LHCN-M2 (cell line): ENCODE measurements around the gene GPR61. TPM values are rescaled to one million over a fixed set of nuclear protein-coding genes. Genes with fewer than 3 reads are reported as not detected.
A peak's percentile ranks its signal among the peaks of the same experiment; 100 is the strongest.

Experiments
- DNase-seq: peaks from one replicate; pipeline ENCODE4 v3.0.0-alpha.2; 2012; ENCODE audit warnings: low read depth
- total RNA-seq: library from RNA; depleted of rRNA; stranded (reverse); fragments of >200 nt; gene quantifications from 2 replicates; pipeline ENCODE4 v1.2.3, GENCODE V29; 2014

Gene GPR61
- total RNA-seq, 1 experiment from 2014 or later = not detected

DNA sequence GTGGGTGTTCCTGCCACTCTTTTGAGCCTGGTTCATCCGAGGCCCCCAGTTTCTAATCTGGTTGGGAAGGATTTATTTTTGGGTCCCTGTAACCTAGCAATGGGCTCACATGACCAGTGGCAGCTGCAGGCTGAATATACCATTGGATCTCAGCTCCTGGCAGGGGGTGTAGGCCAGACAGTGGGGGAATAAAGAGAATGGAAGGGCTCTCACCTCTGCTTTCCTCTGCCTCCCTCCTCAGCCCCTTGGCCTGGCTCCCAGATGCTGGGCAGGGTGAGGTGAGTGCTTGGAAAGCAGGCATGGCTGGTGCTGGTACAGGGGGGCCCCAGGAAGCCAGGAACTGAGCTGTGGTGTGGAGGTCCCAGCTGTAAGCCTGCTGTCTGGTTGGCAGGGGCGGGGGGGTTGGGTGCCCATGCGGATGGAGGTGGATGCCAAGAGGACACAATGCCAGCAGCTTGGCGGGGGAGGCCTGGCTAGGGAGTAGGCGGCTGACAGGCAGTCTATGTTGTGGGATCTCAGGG lies 3.6 kb upstream of the GPR61 start:
- DNase-seq = peak; percentile 51

GRCh38 chr1:109537450-109538178 lies 2.1 kb upstream of the GPR61 start:
- no peak for DNase-seq

DNA sequence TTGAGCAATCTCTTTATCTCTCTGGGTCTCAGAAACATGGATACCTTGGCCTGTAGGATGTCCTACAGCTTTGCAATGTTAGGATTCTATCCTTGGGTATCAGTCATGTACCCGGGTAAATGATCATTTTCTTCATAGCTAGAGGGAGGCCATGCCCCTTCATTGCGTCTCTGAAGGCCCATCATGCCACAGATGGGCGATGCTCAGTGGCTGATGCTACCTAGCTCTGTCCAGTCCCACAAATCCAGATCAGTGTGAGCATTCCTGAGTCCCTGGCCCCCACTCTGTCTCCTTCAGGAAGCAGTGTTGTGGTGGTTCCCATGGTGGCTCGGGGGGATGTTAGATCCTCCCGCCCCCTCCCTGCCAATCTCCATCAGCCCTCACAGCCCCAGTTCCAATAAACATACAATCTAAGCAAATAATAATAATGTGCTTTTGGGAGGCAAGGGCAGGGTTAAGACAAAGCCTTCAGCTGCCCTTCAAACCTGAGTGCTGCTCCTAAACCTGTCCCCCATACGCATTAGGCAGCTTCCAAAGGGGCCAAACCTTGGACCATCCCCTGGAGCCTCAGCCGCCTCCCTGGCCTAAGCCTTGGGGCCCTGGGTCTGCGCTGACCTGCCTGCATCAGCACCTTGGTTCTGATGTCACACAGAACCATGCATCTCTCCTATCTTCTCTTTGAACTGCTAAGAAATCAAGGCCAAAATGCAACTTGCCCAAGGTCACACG lies 681 bp upstream of the GPR61 start:
- no peak for DNase-seq

GRCh38 chr1:109541102-109541501 lies 1.4 kb downstream of the GPR61 start:
- no peak for DNase-seq

DNA sequence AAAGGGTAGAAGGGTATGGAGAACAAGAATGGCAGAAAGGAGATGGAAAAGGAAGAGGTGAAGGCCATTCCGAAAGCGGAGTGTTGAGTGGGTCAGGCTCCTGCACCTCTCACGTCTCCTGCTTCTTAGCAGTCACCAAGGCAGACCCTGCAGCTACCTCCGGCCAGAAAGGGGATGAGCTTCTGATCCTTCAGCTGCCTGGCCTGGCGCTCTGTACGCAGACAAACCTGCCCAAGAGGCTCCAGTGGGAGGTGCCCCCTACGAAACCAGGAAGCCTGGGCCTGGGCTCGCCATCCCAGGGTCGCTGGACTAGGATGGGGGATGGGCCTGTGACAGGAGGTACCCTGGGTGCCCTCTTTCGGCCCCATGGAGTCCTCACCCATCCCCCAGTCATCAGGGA lies 3.0 kb downstream of the GPR61 start:
- DNase-seq = no peak

- no peak for DNase-seq
Observed at GRCh38 chr1:109543283-109543987, 3.8 kb downstream of the GPR61 start.

DNA sequence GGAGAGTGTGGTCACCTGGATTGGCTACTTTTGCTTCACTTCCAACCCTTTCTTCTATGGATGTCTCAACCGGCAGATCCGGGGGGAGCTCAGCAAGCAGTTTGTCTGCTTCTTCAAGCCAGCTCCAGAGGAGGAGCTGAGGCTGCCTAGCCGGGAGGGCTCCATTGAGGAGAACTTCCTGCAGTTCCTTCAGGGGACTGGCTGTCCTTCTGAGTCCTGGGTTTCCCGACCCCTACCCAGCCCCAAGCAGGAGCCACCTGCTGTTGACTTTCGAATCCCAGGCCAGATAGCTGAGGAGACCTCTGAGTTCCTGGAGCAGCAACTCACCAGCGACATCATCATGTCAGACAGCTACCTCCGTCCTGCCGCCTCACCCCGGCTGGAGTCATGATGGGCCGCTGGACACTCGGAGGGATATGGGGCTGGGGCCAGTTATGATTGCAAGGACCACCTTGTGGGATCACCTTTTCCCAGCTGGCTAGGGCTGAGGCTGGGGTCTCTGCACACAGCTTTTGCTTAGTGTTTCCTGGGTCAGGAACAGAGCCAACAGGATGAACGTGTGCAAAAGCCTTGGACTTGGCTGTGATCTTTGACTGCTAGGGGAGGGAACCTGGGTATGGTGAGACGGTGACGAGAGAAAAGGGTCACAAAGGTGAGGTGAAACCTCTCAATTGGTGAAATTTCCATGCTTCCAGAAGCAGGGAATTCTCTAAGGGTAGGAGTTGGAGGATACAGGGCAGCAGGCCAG lies 4.5 kb downstream of the GPR61 start:
- no peak for DNase-seq

DNA sequence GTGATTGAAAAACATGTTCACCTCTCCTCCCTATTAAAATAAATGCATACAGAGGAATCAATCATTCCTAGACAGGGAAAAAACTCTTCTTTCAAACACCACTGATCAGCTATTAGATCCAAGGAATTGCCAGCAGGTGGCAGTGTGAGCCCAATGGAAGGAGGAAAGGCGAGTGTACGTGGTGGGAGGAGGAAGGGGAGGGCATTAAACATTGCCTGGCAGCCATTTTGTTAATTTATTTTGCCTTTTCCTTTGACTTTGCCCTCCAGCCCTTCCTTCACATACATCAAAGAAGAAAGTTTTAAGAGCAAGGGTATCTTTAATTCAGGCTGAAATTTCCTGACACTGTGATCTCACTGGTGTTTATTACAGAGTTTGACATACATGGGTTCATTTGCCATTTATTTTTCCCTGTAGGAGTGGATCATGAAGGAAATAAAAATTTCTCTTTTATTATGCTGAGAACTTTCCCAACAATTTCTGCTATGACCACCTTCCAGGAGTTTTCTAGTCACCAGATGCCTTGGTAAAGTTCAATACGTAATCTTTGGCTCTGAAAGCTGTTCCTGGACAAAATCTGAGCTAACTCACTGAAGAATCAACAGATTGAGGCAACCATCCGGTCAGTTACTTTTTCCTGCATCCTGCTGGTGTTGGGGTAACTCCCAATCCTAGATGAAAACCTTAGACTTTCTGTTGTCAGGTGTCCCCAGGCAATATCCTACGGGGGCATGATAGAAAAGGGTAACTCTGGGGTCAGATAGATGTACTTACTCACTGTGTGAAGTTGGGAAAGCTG lies 6.8 kb downstream of the GPR61 start:
- DNase-seq = peak; percentile 85

GRCh38 chr1:109547463-109548320 lies 8.0 kb downstream of the GPR61 start:
- no peak for DNase-seq

DNA sequence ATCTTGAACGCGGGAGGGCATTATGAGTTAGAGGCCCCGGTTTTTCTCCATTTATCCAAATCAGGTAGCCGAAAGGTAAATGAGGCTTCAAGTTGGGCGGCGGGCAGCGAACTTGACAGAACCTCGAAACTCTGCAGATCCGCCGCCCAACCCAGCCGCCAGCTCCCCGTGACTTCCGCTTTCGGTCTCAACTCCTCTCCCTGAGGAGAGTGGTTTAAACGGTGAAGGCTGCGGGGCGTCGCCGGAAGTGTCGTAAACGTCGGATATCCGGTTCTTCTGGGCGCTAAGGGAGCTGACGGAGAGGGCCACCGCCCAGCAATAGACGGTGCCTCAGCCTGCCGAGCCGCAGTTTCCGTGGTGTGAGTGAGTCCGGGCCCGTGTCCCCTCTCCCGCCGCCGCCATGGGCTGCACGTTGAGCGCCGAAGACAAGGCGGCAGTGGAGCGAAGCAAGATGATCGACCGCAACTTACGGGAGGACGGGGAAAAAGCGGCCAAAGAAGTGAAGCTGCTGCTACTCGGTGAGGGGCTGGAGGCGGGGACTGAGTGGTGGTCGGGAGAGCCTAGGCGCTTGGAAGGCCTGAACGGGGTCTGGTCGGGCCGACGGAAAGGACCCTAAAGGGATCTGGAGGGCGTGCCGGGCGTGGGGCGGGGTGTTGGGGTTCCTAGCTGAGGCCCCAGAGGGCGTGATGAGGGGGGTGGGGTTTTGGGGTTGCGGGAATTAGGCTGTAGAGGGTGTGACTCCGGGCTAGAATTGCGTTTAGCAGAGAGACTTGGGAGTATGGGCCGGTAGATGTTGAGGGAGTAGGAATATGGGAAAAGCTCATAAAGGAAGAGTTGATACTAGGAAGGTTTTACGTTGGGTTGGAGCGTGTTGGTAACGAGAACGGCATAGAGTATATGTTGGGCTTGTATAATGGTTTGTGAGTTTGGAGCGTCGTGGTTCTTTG lies 8.9 kb downstream of the GPR61 start, which contains the start of gene GNAI3:
GNAI3 (plus strand) TSS at position 295 of the 947 bp plus-strand sequence; CDS start at position 401, 106 bp downstream.
- DNase-seq = peak; percentile 92

- no peak for DNase-seq
Observed at GRCh38 chr1:109556563-109556962, 16.9 kb downstream of the GPR61 start.

DNA sequence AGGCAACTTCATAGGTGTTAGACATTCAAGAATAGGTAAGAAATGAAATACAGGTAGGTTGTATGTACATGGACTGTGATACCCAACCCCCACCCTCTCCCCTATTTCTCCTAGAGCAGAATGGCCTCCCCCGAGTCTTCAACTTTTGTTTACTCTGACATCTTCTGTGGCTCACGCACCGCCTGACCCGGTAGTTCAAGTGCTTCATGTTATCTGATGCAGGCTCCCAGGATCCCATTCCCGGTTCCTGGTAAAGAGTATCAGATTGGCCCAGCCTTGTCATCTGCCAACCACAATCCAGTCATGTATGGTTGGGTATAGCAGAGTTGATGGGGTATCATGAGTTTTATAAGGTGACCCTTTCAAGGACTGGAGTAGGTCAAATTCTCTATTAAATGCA lies 17.8 kb downstream of the GPR61 start:
- DNase-seq = no peak

GRCh38 chr1:109559995-109560394 lies 20.3 kb downstream of the GPR61 start:
- DNase-seq = no peak

GRCh38 chr1:109564194-109564878 lies 24.7 kb downstream of the GPR61 start:
- DNase-seq = no peak

- DNase-seq = no peak
Observed at GRCh38 chr1:109565241-109565640, 25.6 kb downstream of the GPR61 start.

DNA sequence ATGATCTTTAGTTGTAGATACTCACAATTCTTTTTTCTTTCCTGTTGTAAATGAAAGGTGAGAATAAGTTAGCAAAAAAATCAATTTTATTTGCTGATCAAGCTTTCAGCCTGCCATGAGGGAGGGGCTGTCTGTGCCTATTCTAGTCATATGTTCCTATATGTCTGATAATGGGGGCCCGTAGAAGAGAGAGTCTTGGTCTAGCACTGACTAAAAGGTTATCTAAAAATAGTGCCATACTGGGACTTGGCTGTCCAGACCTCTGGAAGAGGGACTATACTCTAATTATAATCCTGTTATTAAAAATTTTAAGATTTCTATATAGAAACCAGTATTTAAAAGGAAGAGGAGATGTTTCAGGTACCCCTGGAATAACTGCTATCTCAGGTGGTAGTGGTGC lies 27.3 kb downstream of the GPR61 start:
- no peak for DNase-seq

DNA sequence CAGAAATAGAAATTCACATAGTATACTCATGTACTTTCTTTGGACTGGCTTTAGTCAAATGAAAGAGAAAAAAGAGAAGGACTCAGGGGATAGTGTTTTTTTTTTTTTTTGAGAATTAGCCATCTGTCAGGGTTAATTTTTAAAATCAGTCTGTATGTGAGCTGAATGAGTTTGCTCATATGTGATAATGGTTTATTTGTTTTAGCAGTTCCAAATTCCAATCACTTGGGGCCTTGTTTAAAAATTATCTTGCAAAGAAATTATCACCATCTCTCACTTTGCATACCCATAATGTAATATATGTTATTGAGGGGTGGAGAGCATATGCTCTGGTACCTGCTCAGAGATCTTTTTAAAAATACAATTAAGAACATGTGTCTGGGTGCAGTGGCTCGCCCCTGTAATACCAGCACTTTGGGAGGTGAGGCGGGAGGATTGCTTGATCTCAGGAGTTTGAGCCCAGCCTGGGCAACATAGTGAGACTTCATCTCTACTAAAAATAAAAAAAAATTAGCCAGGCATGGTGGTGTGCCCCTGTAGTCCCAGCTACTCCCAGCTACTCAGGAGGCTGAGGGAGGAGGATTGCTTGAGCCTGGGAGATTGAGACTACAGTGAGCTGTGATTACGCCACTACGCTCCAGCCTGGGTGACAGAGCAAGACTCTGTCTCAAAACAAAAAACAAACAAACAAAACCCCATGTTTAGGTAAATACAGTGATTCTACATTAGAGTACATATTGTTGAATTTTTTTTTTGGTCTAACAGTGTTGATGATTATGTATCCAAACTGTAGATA lies 28.4 kb downstream of the GPR61 start:
- DNase-seq = no peak
